Measurements from ENCODE around the gene NHS.

DNA sequence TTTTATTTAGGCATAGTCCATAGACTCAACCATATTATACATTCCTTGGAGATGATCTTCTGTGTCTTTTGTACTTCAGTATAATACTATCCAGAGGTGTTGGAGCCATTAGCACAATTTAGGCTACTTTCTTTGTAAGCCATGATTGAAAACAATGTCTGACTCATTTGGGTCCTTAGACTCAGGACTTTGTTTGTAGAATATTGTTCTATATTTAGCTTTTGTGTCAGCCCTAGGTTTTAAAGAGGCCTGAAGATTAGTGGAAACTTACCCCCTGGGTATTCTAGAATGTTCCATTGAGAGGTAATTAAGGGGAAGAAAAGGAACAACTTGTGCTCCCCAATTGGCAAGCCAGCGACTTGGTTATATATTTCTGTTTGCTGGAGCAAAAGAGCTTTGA is 217.1 kb downstream of the NHS start:
- TF ChIP-seq, protein P1, sequence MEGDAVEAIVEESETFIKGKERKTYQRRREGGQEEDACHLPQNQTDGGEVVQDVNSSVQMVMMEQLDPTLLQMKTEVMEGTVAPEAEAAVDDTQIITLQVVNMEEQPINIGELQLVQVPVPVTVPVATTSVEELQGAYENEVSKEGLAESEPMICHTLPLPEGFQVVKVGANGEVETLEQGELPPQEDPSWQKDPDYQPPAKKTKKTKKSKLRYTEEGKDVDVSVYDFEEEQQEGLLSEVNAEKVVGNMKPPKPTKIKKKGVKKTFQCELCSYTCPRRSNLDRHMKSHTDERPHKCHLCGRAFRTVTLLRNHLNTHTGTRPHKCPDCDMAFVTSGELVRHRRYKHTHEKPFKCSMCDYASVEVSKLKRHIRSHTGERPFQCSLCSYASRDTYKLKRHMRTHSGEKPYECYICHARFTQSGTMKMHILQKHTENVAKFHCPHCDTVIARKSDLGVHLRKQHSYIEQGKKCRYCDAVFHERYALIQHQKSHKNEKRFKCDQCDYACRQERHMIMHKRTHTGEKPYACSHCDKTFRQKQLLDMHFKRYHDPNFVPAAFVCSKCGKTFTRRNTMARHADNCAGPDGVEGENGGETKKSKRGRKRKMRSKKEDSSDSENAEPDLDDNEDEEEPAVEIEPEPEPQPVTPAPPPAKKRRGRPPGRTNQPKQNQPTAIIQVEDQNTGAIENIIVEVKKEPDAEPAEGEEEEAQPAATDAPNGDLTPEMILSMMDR (IDR thresholded peaks at IDR 0.05; ENCODE audit: low read length): no peak
- TF ChIP-seq EZH2 (optimal IDR thresholded peaks at IDR 0.05; ENCODE audit: low read depth, low read length) (no peak), EZH2phosphoT487 (IDR thresholded peaks at IDR 0.05; ENCODE audit: low read length) (no peak)
